ENCODE measurements around the gene NMNAT2.
"Not testable (repeated sequence)": the region's sequence is repeated elsewhere in the genome, so short reads cannot be mapped to it uniquely, and the experiment has no call there.

Gene NMNAT2

DNA sequence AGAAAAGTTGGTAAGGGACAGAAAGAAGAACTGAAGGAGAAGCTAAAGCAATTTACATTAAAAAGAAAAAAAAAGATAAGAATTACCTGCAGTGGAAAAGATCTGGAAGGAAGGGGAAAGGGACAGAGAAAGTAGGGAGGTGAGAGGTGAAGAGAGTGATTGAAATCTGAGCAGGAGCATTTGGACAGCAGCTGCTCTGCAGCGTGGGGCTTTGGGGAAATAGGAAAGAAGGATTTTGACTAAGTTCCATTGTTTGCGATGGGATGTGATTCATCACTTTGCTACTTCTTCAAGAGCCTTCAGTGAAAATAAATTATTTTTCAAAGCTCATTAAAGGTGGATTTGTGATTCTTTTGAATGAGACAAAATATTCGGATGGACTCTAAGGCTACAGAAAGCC lies 26.1 kb upstream of the NMNAT2 start:
- no peak overlapping the region for H3K9ac ChIP-seq (ENCODE audit: low read depth, low read length)
- H3K27me3 ChIP-seq (ENCODE audit: control insufficient read depth, insufficient read depth, low read length), result no peaks in the 10 kb centered on the region
- no peaks in the 10 kb centered on the region for H3K36me3 ChIP-seq (ENCODE audit: control insufficient read depth, insufficient read depth, low read length)

DNA sequence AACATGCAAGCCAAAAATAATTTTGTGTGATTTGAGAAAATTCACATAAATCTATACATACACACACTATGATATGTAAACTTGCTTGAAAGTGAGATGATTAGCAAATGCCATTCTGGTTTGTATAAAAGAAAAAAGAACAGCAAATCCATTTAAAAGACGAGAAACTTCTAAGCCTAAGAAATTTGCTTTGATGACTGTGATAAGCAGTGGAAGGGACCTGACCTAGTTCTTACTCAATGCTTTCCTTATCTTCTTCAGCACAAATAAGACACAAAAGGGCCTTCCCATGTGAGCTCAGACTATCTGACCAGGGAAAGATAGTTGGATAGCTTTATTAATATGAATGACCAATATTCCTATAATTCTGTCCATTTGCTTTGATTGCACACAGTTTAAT lies 25.3 kb upstream of the NMNAT2 start:
- H3K9ac ChIP-seq (ENCODE audit: low read depth, low read length), result no peak overlapping the region
- no peaks in the 10 kb centered on the region for H3K27me3 ChIP-seq (ENCODE audit: control insufficient read depth, insufficient read depth, low read length)
- no peak overlapping the region for H3K4me3 ChIP-seq (ENCODE audit: low read depth, low read length)
- H3K36me3 ChIP-seq (ENCODE audit: control insufficient read depth, insufficient read depth, low read length), result no peaks in the 10 kb centered on the region
- no peaks in the 10 kb centered on the region for H3K9me3 ChIP-seq (ENCODE audit: control insufficient read depth, insufficient read depth, low read length)
- peaks cover 7% of the 10 kb centered on the region; the same call in 1 of the 2 replicates for H3K4me1 ChIP-seq (ENCODE audit: control insufficient read depth, insufficient read depth, low read length)
- H3K27ac ChIP-seq (ENCODE audit: low read depth, low read length), result no peak overlapping the region

More for the DNA sequence above, 26.1 kb upstream of the NMNAT2 start:
- Histone ChIP-seq H3K4me1 (ENCODE audit: control insufficient read depth, insufficient read depth, low read length) (peaks cover 7% of the 10 kb centered on the region; the same call in 1 of the 2 replicates), H3K4me3 (ENCODE audit: low read depth, low read length) (no peak overlapping the region), H3K27ac (ENCODE audit: low read depth, low read length) (no peak overlapping the region), H3K9me3 (ENCODE audit: control insufficient read depth, insufficient read depth, low read length) (no peaks in the 10 kb centered on the region)

DNA sequence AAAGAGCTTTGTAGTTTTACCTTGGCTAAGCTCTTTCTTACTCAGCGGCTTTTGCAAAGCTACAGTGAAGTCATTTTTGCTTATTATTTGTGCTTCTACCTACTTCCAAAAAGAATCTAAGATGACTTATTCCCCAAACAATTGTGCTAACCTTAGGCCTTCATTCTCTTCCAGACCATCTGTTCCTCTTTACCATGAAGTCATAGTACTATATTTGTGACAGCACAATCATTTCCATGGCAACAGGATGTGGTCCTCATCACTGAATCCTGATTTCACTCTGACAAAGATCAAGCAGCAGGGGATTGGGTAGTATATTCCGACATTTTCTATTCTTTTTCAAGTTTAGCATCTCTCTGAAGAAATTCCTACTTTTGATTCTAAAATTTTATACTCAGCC lies 24.8 kb upstream of the NMNAT2 start:
- Histone ChIP-seq H3K27ac (ENCODE audit: low read depth, low read length) (no peak overlapping the region), H3K4me3 (ENCODE audit: low read depth, low read length) (no peak overlapping the region), H3K9ac (ENCODE audit: low read depth, low read length) (no peak overlapping the region), H3K36me3 (ENCODE audit: control insufficient read depth, insufficient read depth, low read length) (no peaks in the 10 kb centered on the region), H3K27me3 (ENCODE audit: control insufficient read depth, insufficient read depth, low read length) (no peaks in the 10 kb centered on the region), H3K4me1 (ENCODE audit: control insufficient read depth, insufficient read depth, low read length) (peaks cover 7% of the 10 kb centered on the region; the same call in 1 of the 2 replicates), H3K9me3 (ENCODE audit: control insufficient read depth, insufficient read depth, low read length) (no peaks in the 10 kb centered on the region)

DNA sequence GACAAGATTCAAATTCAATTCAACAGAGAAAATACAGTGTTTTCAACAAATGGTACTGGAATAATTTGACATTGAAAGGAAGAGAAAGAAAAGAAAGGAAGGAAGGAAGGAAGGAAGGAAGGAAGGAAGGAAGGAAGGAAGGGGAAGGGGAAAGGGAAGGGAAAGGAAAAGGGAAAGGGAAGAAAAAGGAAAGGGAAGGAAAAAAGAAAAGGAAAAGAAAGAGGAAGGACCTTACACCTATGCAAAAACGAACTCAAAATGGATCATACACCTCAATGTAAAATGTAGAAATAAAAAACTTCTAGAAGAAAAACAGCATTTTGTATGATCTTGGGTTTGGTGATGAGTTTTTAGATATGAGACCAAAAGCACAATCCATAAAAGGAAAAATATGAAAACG lies 19.9 kb upstream of the NMNAT2 start:
- no peaks in the 10 kb centered on the region for H3K27me3 ChIP-seq (ENCODE audit: control insufficient read depth, insufficient read depth, low read length)
- no peak overlapping the region for H3K27ac ChIP-seq (ENCODE audit: low read depth, low read length)
- 0 out of 2 replicates have a peak, but pooled peaks cover 5% of the 10 kb centered on the region for H3K4me1 ChIP-seq (ENCODE audit: control insufficient read depth, insufficient read depth, low read length)
- no peak overlapping the region for H3K4me3 ChIP-seq (ENCODE audit: low read depth, low read length)
- H3K36me3 ChIP-seq (ENCODE audit: control insufficient read depth, insufficient read depth, low read length), result no peaks in the 10 kb centered on the region
- no peak overlapping the region for H3K9ac ChIP-seq (ENCODE audit: low read depth, low read length)
- no peaks in the 10 kb centered on the region for H3K9me3 ChIP-seq (ENCODE audit: control insufficient read depth, insufficient read depth, low read length)

DNA sequence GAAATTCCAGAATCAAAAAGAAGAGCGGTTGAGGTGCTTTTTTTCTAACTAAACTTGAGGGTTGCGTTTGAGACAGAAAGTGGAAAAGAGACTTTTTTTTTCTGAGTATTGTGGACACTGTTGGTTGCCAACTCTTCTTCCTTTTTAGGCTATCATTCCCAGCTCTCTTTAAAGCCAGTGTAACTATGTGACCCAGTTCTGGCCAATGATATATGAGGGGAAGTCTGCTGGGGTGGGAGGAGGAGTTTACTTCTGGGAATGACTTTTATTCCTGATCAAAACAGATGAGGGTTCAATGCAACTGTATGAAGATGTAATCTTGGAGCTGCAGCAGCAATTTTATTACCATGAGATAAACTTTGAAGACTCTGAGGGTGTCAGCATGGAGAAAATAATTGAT lies 17.3 kb upstream of the NMNAT2 start:
- no peaks in the 10 kb centered on the region for H3K9me3 ChIP-seq (ENCODE audit: control insufficient read depth, insufficient read depth, low read length)
- no peaks in the 10 kb centered on the region for H3K27me3 ChIP-seq (ENCODE audit: control insufficient read depth, insufficient read depth, low read length)
- H3K36me3 ChIP-seq (ENCODE audit: control insufficient read depth, insufficient read depth, low read length), result no peaks in the 10 kb centered on the region
- no peak overlapping the region for H3K4me3 ChIP-seq (ENCODE audit: low read depth, low read length)
- H3K4me1 ChIP-seq (ENCODE audit: control insufficient read depth, insufficient read depth, low read length), result 0 out of 2 replicates have a peak, but pooled peaks cover 5% of the 10 kb centered on the region
- no peak overlapping the region for H3K27ac ChIP-seq (ENCODE audit: low read depth, low read length)
- H3K9ac ChIP-seq (ENCODE audit: low read depth, low read length), result no peak overlapping the region

DNA sequence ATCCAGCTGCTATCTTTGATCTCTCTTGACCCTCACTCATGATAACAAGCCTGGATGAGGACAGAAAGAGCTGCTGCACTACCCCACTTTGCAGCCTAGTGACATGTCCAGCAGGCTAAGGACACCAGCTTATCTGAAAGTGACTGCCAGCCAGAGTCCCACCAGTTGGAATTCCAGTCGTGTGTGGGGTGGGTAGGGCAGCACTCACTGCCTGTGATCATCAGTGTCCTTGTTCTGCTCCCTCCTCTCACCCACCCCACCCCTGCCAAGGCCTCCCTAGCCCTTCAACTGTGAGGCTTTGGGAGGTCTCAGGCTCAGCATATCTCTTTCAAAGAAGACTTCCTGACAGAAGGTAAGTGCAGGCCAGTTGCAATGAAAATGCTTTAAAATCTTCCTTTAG lies 15.5 kb upstream of the NMNAT2 start:
- Histone ChIP-seq H3K36me3 (ENCODE audit: control insufficient read depth, insufficient read depth, low read length) (no peaks in the 10 kb centered on the region), H3K4me1 (ENCODE audit: control insufficient read depth, insufficient read depth, low read length) (peaks cover 9% of the 10 kb centered on the region; the same call in 1 of the 2 replicates), H3K9me3 (ENCODE audit: control insufficient read depth, insufficient read depth, low read length) (0 out of 2 replicates have a peak, but pooled peaks cover 3% of the 10 kb centered on the region)

DNA sequence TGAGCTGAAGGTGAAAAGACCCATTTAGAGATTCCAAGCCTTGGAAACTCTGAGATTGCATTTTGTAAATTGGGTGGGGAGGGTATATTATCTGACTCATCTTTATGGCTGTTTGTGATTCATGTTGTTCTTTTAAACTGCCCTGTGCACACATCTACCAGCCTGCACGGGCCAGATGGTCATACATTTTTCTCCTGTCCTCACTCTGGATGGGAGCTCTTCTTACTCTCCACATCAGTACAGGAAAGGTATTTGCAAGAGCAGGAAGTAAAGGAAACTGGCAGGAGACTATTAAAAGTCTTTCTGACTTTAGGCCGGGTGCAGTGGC lies 14.3 kb upstream of the NMNAT2 start:
- Histone ChIP-seq H3K4me3 (ENCODE audit: low read depth, low read length) (no peak overlapping the region), H3K9me3 (ENCODE audit: control insufficient read depth, insufficient read depth, low read length) (0 out of 2 replicates have a peak, but pooled peaks cover 3% of the 10 kb centered on the region), H3K9ac (ENCODE audit: low read depth, low read length) (no peak overlapping the region), H3K36me3 (ENCODE audit: control insufficient read depth, insufficient read depth, low read length) (no peaks in the 10 kb centered on the region), H3K4me1 (ENCODE audit: control insufficient read depth, insufficient read depth, low read length) (peaks cover 9% of the 10 kb centered on the region; the same call in 1 of the 2 replicates), H3K27me3 (ENCODE audit: control insufficient read depth, insufficient read depth, low read length) (no peaks in the 10 kb centered on the region), H3K27ac (ENCODE audit: low read depth, low read length) (no peak overlapping the region)

More for the DNA sequence above, 15.5 kb upstream of the NMNAT2 start:
- no peak overlapping the region for H3K9ac ChIP-seq (ENCODE audit: low read depth, low read length)
- H3K4me3 ChIP-seq (ENCODE audit: low read depth, low read length), result no peak overlapping the region
- no peaks in the 10 kb centered on the region for H3K27me3 ChIP-seq (ENCODE audit: control insufficient read depth, insufficient read depth, low read length)
- H3K27ac ChIP-seq (ENCODE audit: low read depth, low read length), result no peak overlapping the region

DNA sequence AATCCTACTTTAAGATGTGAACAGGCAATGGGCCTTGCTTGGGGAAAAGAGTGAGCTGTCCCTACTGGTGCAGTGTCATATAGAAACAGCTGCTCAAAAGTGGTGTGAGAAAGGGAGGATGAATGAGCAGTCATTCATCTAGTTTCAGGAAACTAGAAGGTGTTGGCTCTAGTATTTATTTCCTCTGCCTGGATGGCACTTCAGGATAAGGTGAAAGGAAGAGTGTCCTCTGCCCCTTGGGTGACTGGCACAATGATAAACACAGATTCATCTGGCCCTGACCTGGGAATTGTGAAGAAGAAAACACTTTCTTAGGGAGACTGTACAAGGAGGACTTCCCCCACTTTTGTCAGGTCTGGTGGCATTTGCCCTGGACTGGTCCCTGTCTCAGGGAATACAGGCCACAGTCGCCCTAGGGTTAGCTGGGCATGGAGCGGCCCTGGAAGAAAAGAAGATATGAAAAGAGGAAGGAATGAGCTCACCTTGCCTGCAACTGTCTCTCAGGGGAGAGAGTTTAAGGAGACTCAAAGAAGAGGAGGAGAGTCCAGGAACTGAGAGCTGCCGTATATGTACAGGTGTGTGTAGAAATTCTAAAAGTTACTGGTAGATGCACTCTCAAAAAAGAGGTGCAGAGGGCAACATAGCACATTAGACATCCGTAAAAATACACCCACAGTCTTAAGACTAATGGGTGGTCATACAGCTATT lies 13.8 kb upstream of the NMNAT2 start:
- Histone ChIP-seq H3K9me3 (ENCODE audit: control insufficient read depth, insufficient read depth, low read length) (0 out of 2 replicates have a peak, but pooled peaks cover 3% of the 10 kb centered on the region), H3K9ac (ENCODE audit: low read depth, low read length) (no peak overlapping the region), H3K27ac (ENCODE audit: low read depth, low read length) (no peak overlapping the region), H3K4me1 (ENCODE audit: control insufficient read depth, insufficient read depth, low read length) (peaks cover 9% of the 10 kb centered on the region; the same call in 1 of the 2 replicates), H3K36me3 (ENCODE audit: control insufficient read depth, insufficient read depth, low read length) (no peaks in the 10 kb centered on the region), H3K27me3 (ENCODE audit: control insufficient read depth, insufficient read depth, low read length) (no peaks in the 10 kb centered on the region), H3K4me3 (ENCODE audit: low read depth, low read length) (no peak overlapping the region)

DNA sequence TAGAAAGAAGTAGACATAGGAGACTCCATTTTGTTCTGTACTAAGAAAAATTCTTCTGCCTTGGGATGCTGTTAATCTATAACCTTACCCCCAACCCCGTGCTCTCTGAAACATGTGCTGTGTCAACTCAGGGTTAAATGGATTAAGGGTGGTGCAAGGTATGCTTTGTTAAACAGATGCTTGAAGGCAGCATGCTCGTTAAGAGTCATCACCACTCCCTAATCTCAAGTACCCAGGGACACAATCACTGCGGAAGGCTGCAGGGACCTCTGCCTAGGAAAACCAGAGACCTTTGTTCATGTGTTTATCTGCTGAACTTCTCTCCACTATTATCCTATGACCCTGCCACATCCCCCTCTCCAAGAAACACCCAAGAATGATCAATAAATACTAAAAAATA lies 9.4 kb upstream of the NMNAT2 start:
- not testable (repeated sequence) for H3K9me3 ChIP-seq (ENCODE audit: control insufficient read depth, insufficient read depth, low read length); H3K27ac ChIP-seq (ENCODE audit: low read depth, low read length); H3K36me3 ChIP-seq (ENCODE audit: control insufficient read depth, insufficient read depth, low read length); H3K4me1 ChIP-seq (ENCODE audit: control insufficient read depth, insufficient read depth, low read length); H3K4me3 ChIP-seq (ENCODE audit: low read depth, low read length); H3K27me3 ChIP-seq (ENCODE audit: control insufficient read depth, insufficient read depth, low read length); H3K9ac ChIP-seq (ENCODE audit: low read depth, low read length)

DNA sequence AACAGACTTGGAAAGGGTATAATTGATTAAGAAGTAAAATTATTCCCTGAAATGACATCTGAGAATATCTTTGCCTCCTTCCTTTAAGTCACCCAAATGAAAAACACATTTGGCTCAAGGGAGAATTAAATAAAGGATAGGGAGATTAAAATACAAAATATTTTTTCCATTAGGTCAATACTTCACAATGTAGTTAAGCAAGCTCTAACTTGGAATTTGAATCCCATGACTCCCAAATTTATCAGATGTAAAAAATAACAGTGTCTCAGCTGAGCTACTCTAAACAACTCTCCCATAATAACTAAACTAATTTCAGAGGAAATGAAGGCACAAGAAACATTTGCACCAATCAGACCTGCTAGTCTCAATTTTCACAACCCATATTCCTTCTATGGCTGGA lies 6.5 kb upstream of the NMNAT2 start:
- Histone ChIP-seq H3K27me3 (ENCODE audit: control insufficient read depth, insufficient read depth, low read length) (no peaks in the 10 kb centered on the region), H3K36me3 (ENCODE audit: control insufficient read depth, insufficient read depth, low read length) (no peaks in the 10 kb centered on the region), H3K4me3 (ENCODE audit: low read depth, low read length) (no peak overlapping the region), H3K4me1 (ENCODE audit: control insufficient read depth, insufficient read depth, low read length) (peaks cover under 1% of the 10 kb centered on the region; the same call in 1 of the 2 replicates), H3K9me3 (ENCODE audit: control insufficient read depth, insufficient read depth, low read length) (peaks cover 3% of the 10 kb centered on the region; the same call in 1 of the 2 replicates), H3K27ac (ENCODE audit: low read depth, low read length) (no peak overlapping the region), H3K9ac (ENCODE audit: low read depth, low read length) (no peak overlapping the region)

DNA sequence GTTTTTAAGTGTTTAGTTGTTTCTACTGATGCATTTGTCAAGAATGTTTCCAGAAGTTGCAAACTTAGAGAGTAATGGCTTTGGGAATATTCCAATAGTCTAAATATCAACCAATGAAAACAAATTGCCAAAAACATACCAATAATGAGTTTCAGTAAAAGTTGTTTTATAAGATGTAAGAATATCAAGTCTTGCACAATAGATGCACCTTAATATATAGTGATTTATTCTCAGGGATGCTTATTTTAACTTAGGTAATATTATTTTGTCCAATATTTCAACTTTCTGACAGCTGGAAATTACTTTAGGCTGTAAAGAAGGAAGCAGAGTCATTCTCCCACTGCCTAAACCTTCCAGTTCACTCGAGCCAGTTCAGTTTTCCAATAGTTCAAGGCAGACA lies 5.4 kb upstream of the NMNAT2 start:
- H3K27ac ChIP-seq (ENCODE audit: low read depth, low read length), result no peak overlapping the region
- peaks cover 5% of the 10 kb centered on the region for H3K4me1 ChIP-seq (ENCODE audit: control insufficient read depth, insufficient read depth, low read length)

More for the DNA sequence above, 5.4 kb upstream of the NMNAT2 start:
- no peak overlapping the region for H3K4me3 ChIP-seq (ENCODE audit: low read depth, low read length)
- H3K9me3 ChIP-seq (ENCODE audit: control insufficient read depth, insufficient read depth, low read length), result no peaks in the 10 kb centered on the region; the same call in 1 of the 2 replicates
- H3K9ac ChIP-seq (ENCODE audit: low read depth, low read length), result no peak overlapping the region
- H3K36me3 ChIP-seq (ENCODE audit: control insufficient read depth, insufficient read depth, low read length), result no peaks in the 10 kb centered on the region
- H3K27me3 ChIP-seq (ENCODE audit: control insufficient read depth, insufficient read depth, low read length), result peaks cover 8% of the 10 kb centered on the region
